HepG2 (cell line): ENCODE measurements around the gene SOX5. TPM values are rescaled to one million over a fixed set of nuclear protein-coding genes. Genes with fewer than 3 reads are reported as not detected.

Experiments used
- AHDC1 ChIP-seq: sonication (generic); formaldehyde crosslinking; IDR thresholded peaks from 2 replicates; pipeline ENCODE4 v1.5.1; 2020; ENCODE audit warnings: mild to moderate bottlenecking, missing genetic modification reagents, borderline replicate concordance
- FOSL1 ChIP-seq: sonication (generic); formaldehyde crosslinking; IDR thresholded peaks from 2 replicates; pipeline ENCODE4 v1.9.0; 2021; ENCODE audit warnings: missing genetic modification reagents, borderline replicate concordance
- MIXL1 ChIP-seq: IDR thresholded peaks from 2 replicates; pipeline ENCODE4 v1.6.1; 2016
- NONO ChIP-seq, 2 experiments: fragments of 450-650 bp in 1 of 2; sonication (generic) in 1 of 2; formaldehyde crosslinking in 1 of 2; IDR thresholded peaks in 1 of 2; conservative IDR thresholded peaks in 1 of 2; 2 replicates each; pipeline versions ENCODE4 v1.6.1 to v1.8.0; 2017 to 2022; ENCODE audit warnings: mild to moderate bottlenecking in 1 of 2, missing genetic modification reagents in 1 of 2, moderate library complexity in 1 of 2
- RFX1 ChIP-seq: fragments of 450-650 bp; IDR thresholded peaks from 2 replicates; pipeline ENCODE4 v1.6.1; 2017
- polyA plus RNA-seq, 8 experiments: library from polyadenylated mRNA; depleted of rRNA in 3 of 8; stranded (reverse) in 7 of 8; unstranded in 1 of 8; fragments of >200 nt; fragmentation: Illumina TruSeq in 4 of 8; extraction: Trizol in 4 of 8; gene quantifications; 2 replicates each; pipeline versions ENCODE4 v1.2.1 to v1.2.3, GENCODE V29; 2011 to 2016; ENCODE audit warnings: low read depth in 4 of 8, missing spikeins in 1 of 8, mixed read lengths in 1 of 8; ENCODE audit not compliant: insufficient read depth in 1 of 8
- total RNA-seq, 5 experiments: library from RNA; depleted of rRNA; stranded (reverse); fragments of >200 nt; fragmentation: Illumina TruSeq; extraction: Trizol; gene quantifications; 2 replicates each; pipeline ENCODE4 v1.2.3, GENCODE V29; 2016; ENCODE audit warnings: low read depth in 1 of 5
- TF ChIP-seq, protein P1 (sequence below): sonication (generic); formaldehyde crosslinking; IDR thresholded peaks from 2 replicates; pipeline ENCODE4 v1.4.0; 2020; ENCODE audit warnings: missing genetic modification reagents, borderline replicate concordance

Gene SOX5
- total and polyA plus RNA-seq, 2 of the 13 experiments (the other 11 are each of a cell fraction or from before 2014, with no cell fraction given): 18.5 to 76.4 TPM

DNA sequence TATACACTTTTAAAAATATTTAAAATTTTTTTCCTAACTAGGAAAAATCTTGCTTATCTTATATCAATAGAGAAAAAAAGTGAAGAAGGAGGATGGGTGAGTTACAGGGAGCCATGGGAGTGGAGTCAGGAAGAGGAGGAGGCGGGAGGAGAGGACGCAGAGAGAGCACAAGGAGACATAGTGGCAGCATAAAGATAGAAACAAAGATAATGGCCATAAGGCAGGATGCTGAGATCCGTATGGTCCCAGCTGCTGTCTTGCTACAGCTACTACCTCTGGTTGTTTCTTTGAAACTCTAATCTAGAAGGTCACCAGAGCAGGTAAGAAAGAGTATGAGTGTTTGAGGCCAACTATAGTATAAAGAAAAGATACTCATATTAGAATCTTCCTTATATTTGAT, 2.6 kb upstream of the SOX5 start (continued):
- TF ChIP-seq RFX1 (no peak), NONO (IDR thresholded peaks at IDR 0.05) (no peak), NONO (CRISPR knock-in tag; conservative IDR thresholded peaks at IDR 0.05) (no peak), MIXL1 (CRISPR knock-in tag) (no peak), FOSL1 (CRISPR knock-in tag) (no peak), AHDC1 (CRISPR knock-in tag) (no peak)
- TF ChIP-seq, protein P1, sequence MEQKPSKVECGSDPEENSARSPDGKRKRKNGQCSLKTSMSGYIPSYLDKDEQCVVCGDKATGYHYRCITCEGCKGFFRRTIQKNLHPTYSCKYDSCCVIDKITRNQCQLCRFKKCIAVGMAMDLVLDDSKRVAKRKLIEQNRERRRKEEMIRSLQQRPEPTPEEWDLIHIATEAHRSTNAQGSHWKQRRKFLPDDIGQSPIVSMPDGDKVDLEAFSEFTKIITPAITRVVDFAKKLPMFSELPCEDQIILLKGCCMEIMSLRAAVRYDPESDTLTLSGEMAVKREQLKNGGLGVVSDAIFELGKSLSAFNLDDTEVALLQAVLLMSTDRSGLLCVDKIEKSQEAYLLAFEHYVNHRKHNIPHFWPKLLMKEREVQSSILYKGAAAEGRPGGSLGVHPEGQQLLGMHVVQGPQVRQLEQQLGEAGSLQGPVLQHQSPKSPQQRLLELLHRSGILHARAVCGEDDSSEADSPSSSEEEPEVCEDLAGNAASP (CRISPR knock-in tag): no peak
